ENCODE results near the gene DTHD1.

DTHD1 gene

GRCh38 chr4:36281384-36282106 is at the start of gene DTHD1:
Gene DTHD1, plus strand, starts transcription at chr4:36281616. Its CDS starts 143 bp downstream, at chr4:36281759.
- DNase-seq (ENCODE audit: low spot score), result no peak

DNA sequence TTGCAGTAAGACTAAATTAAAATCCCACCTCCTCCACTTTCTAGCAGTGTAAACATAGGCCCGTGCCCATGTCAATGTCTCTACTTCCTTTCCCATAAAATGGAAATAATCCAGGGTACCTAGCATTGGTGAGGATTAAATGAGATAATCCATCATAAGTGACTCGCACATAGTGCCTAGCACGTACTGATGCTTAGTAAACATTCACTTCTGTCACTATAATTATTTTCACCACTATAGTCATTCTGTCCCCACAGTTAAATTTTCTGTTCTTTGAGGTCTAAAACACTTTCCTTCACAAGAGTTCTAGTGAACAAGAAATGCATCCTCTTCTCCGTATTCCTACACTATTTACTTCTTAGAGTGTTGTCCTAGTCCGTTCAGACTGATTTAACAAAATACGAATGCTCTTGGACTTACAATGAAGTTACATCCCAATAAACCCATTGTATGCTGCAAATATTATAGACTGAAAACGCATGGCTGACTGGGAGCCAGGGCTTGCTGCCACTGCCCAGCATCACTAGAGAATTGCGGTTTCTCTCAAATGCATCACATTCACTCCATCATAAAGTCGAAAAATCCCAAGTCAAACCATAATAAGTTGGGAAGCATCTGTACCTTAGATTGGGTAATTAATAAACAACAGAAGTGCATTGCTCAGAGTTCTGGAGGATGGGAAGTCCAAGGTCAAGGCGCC is 47.7 kb upstream of the DTHD1 start:
- no peak for DNase-seq (ENCODE audit: low spot score)

DNA sequence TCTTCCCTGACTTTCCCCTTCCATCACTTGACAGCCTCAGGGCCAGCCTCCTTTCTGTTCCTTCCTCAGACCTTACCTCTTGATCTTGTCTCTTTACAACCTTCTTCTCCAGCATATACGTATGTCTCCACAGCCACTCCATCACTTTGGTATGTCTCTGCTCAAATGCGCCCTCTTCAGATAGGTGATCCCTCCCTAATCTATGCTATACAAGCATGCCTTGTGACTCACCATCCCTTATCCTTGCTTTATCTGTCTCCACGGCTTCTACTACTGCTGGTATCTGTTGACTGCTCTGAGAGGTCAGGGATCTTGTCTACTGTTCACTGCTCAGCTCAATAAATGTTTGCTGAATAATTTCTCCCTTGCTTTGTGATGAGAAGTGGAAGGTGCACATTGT is 46.1 kb upstream of the DTHD1 start:
- DNase-seq (ENCODE audit: low spot score), result no peak

GRCh38 chr4:36236159-36236558 is 45.3 kb upstream of the DTHD1 start:
- DNase-seq (ENCODE audit: low spot score), result no peak

GRCh38 chr4:36237366-36238313 is 43.8 kb upstream of the DTHD1 start:
- DNase-seq (ENCODE audit: low spot score), result no peak

GRCh38 chr4:36241771-36242170 is 39.6 kb upstream of the DTHD1 start:
- no peak for DNase-seq (ENCODE audit: low spot score)

- DNase-seq (ENCODE audit: low spot score), result no peak
Observed at GRCh38 chr4:36242629-36243354, 38.6 kb upstream of the DTHD1 start.

DNA sequence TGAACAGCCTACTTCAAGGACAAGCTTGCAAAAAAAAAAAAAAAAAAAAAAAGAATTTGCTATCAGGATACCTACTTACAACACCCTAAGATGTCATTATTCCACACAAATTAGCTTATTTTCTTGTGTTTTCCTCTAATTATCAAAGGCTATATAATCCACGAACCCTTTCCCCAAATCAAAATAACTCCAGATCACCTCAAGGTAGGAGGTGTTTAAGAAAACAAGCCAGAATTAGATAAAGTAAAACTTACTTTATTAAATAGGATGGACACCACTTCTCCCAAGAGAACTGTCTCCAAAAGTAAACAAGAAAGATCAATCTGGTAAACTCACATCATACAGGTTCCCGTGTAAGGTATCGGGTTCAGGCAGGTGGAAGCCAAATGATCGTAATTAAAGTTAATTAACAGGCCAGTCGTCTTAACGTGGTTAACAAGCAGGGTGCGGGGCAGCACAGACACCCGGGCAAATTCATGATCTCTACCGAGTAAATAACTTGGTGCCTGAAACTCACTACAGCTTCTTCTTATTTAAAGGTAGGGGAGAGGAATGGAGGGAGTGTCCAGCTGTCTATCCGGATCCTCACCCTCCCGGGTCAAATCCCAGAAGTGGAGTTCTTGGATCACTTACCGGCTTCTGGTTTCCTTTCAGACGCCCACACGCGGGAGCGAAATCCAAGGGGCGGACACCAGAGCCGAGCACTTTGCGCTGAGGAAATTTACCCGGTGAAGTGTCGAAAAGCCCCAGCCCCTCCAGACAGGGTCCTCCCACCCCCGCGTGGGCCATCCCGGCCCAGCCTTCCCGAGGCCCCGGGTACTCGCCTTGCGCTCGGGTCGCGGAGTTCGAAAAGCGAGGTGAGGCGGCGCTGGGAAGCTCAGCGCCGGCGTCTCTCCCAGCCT is 37.8 kb upstream of the DTHD1 start:
- DNase-seq (ENCODE audit: low spot score), result no peak

DNA sequence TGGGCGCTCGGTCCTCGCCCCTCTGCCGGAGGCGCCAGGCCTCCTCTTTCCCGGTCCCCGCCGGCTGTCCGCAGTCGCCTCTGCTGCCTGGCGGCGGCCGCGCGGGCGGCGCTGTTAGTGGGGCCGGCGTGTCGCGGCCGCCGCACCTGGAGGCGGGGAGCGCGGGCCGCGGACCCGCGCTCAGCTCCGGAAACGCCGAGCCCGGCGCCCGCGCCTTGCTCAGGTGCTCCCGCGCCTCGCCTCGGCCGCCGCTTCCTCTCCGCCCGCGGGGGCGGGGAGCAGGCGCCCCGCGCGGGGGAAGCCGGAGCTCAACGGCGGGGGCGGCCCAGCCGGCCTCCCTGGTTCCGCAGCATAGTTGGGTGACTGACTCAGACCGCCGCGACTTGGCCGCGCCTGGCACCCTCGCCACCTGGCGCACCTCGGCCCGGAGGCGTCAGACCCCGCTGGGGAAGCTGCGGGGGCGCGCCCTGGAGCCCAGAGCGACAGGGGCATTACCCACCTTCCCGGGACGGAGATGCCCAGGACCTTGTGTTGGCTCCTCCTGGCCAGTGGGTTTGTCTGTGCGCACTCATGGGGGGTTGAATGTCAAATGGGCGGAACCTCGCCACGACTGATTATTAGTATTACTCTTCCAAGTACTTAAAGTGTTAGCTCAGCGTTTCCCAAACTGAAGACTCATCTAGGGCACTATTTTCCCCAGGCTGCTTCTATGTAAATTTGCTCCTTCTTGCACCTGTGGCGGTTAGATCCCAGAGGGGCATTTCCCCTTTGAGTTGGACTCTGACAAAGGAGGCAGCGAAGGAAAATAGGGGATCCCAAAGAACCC is 36.9 kb upstream of the DTHD1 start, which contains the start of gene ARAP2:
TSS of gene ARAP2 (minus strand) at position 258 of the 826 bp plus-strand sequence. CDS start 15,028 bp downstream, outside the sequence.
- DNase-seq (ENCODE audit: low spot score), result peak; percentile 16

GRCh38 chr4:36249610-36250009 is 31.8 kb upstream of the DTHD1 start:
- no peak for DNase-seq (ENCODE audit: low spot score)

DNA sequence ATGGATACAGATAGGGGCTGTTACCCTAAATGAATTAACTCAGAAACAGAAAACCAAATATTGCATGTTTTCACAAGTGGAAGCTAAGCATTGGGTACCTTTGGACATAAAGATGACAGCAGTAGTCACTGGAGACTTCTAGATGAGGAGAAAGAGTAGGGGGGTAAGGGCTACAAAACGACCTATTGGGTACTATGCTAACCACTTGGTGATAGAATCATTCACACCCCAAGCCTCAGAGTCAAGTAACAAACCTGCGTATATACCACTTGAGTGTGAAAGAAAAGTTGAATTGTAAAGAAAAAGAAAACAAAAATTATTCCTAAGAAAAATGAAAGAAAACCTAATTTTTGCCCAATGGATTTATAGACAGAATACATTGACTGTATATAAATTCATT is 29.4 kb upstream of the DTHD1 start:
- DNase-seq (ENCODE audit: low spot score), result no peak

- DNase-seq (ENCODE audit: low spot score), result no peak
Observed at GRCh38 chr4:36254371-36254770, 27.0 kb upstream of the DTHD1 start.

DNA sequence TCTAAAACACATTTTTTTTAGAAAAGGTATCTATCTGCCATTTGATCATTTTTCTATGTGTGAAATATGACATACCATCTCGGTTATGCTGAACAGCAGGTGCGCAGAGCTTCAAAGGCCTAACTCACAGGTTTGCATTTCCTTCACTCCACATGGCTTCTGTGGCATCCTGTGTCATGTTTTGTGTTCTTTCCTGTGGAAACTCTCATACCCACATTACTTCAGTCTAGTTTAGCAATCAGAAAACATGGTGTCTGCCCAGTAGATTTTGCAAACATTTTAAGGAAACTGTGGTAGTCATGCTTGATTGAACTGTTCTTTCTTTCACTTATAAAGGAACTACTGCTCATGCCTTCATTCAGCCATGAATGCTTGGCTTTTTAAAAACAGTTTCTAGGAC is 25.8 kb upstream of the DTHD1 start:
- DNase-seq (ENCODE audit: low spot score), result no peak

DNA sequence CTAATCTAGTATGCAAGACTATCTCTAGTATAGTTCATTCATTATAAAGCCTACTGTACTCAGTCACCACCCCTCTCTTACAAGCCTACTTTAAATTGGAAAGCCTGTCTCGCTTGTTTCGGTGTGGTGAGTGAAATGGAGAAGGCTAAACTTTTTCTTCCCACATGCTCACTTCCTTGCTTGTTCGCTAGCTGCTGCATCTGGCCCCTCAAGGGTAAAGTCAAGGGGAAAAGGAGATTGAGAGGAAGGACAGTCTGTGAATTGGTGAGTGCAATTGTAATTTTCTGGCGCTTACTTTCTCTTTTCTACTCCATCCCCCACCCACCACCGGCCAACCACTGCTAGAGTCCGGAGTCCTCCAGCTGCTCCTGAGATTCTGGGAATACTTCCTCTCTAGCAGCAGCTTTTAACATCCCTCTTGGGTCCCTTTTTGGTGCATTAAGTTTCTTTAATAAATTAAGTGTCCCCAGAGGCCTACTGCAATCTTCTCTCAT is 25.0 kb upstream of the DTHD1 start:
- no peak for DNase-seq (ENCODE audit: low spot score)

DNA sequence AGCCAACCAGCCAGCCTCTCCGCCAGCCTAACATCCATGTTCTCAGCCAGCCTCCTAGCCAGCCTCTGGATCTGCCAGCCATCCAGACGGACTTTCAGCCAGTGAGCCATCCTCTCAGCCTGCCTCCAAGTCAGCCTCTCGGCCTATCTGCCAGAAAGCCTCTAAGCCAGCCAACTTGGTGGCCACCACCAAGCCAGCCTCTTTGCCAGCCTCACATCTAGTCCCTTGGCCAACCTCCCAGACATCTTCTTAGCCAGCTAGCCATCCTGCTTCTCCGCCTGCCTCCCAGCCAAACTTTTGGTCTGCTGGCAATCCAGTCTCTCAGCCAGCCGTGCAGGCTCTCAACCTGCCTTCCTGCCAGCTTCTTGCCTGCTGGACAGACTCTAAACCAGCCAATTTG is 20.7 kb upstream of the DTHD1 start:
- DNase-seq (ENCODE audit: low spot score), result no peak

DNA sequence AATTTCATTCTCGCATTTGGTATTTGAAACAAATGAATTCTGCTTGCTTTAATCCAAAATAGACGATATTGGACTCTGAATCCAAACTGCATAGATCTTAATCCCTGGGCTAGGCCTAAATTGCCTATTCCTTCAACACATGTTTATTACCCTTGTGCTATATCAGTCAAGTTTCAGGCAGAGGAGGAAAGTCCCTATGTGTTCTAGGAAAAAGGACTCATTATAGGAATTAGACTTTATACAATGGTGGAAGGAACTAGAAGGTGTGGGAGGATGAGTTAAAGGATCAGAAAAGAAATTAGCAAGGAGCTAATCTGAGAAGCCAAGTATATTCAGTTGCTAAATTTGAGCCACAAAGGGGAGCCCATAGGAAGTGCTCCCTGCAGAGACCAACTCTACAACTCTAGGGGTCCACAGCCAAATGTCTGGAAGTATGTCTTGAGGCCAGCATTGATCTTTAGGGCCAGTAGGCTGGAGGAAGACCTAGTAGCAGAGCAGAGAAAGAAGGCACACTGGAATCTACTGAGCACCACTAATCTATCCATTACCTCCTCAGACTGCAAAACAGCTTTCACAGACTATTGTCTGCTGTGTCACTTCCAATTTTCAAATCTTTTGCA is 17.1 kb upstream of the DTHD1 start:
- DNase-seq (ENCODE audit: low spot score), result no peak

GRCh38 chr4:36267486-36268268 is 13.7 kb upstream of the DTHD1 start:
- DNase-seq (ENCODE audit: low spot score), result no peak

DNA sequence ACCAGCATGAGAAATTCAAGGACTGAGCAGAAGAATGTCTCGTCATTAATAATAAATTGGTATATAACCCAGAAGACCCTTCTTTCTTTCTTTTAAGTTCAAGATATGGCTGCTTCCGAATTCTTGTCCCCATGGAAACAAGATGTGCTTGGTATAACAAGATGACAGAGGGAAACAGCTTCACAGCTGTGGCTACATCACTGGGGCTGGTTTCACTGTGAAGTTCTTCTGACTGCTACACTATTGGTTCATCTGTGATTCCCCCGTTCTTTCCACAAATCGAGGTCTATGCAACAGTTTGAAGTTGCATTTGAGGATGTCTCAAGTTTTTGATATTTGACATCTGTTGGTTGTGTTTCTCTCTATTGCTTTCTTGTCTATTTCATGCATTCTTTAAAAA is 12.3 kb upstream of the DTHD1 start:
- no peak for DNase-seq (ENCODE audit: low spot score)

Measured in AG20443 (cell line).